Stimulated activated CD4-positive, alpha-beta T cell treated with anti-CD3 and anti-CD28 coated beads, Interleukin-15, amount 100 ng/mL, for 48 hours (primary cell): ENCODE results near the gene MYG1.
"Not testable (repeated sequence)": the region's sequence is repeated elsewhere in the genome, so short reads cannot be mapped to it uniquely, and the experiment has no call there.

Experiments used
- DNase-seq, 2 donors: peaks; one replicate each; pipeline ENCODE4 v3.0.0-alpha.2; 2020; ENCODE audit warnings: low read depth in 2 of 2

MYG1 gene

DNA sequence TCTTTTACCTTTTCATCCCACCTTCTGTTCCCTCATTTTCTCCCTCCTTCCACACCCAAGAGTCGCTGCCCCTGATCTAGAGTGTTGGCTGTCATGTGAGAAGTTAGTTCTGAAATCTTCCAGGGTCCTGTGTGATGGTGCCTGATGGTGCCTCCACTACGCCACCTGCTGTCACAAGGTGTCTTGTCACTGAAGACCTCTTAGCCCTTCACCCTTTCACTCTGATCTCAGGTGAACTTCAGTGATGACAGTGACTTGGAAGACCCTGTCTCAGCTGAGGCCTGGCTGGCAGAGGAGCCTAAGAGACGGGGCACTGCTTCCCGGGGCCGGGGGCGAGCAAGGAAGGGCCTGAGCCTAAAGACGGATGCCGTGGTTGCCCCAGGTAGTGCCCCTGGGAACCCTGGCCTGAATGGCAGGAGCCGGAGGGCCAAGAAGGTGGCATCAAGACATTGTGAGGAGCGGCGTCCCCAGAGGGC, 11.7 kb upstream of the MYG1 start:
- peak in 1 of 2 donors; percentile 33 for DNase-seq

DNA sequence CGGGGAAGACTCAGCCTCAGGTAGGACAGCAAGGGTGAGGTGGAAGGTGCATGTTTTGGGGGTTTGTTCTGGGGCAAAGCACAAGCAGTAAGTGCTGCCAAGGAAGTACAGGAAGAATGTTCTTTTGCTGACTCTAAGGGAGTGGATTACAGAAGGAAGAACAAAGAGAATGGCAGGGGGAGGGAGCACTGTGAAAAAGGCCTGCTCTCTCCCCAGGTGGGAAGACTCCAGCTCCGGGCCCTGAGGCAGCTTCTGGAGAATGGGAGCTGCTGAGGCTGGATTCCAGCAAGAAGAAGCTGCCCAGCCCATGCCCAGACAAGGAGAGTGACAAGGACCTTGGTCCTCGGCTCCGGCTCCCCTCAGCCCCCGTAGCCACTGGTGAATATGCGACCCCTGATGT, 11.2 kb upstream of the MYG1 start:
- no peak for DNase-seq

DNA sequence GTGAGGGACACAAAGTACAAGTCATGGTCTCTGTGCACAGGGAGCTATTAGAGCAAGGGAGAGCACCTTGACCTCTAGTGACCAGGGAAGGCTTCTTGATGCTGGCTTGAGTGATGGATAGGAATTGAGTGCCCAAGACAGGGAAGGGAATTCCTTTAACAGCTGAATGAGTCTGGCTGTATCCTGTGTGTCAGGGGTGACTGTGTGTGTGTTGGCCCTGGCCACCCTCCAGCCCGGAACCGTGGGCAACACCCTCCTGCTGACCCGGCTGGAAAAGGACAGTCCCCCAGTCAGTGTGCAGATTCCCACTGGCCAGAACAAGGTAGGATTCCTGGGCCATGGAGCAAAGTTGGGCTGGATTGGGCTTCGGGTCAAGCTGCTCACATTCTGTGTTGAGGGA, 9.6 kb upstream of the MYG1 start:
- DNase-seq: no peak

GRCh38 chr12:53290661-53291060, 8.8 kb upstream of the MYG1 start:
- no peak for DNase-seq

GRCh38 chr12:53292426-53292825, 7.1 kb upstream of the MYG1 start:
- no peak for DNase-seq

DNA sequence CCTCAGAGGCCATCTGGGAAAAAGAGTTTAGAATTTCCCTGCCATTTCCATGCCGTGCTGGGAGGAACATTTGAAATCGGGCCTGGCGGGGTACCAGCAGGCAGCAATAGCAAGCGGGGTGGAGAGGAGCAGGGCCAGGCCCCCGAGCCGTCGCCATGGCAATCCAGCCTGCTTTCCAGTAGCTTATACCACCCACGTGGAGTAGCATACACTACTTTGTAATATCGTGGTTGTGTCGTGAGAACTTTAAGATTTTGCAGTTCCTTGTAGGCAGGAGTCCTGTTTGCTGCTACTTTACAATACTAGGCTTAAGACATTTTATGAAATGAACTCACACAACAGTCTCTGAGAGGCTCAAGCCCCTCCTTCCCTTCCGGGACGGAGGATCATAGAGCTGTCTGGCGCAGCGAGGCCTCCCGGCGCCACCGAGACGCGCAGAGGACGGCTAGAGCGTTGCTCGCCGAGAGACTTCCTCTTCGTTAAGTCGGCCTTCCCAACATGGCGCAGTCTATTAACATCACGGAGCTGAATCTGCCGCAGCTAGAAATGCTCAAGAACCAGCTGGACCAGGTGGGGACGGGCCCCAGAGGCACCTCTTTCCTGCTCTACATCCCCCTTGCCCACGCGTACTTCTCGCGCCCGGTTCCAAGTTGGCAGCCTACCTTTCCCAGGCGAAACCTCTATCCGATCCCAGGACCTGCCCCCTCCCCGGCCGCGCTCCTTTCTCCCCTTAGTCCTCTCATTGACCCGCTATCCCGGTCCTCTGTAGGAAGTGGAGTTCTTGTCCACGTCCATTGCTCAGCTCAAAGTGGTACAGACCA, 4.2 kb upstream of the MYG1 start, which contains the start of gene PFDN5:
PFDN5 (plus strand) TSS at position 473 of the 821 bp plus-strand sequence; CDS start at position 499, 26 bp downstream.
- DNase-seq: peak; percentile 76 to 84

GRCh38 chr12:53295891-53296219, 3.6 kb upstream of the MYG1 start:
- no peak for DNase-seq

DNA sequence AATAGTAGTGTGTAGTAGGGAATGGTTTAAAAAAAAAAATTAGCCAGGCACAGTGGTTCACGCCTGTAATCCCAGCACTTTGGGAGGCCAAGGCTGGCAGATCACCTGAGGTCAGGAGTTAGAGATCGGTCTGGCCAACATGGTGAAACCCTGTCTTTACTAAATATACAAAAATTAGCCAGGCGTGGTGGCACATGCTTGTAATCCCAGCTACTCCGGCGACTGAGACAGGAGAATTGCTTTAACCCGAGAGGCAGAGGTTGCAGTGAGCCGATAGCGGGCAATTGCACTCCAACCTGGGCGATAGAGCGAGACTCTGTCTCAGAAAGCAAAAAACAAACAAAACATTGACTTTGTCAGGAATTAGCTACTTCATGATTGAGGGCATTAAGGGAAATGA, 2.4 kb upstream of the MYG1 start:
- not testable (repeated sequence) for DNase-seq

GRCh38 chr12:53298164-53298563, 1.3 kb upstream of the MYG1 start:
- DNase-seq: no peak

DNA sequence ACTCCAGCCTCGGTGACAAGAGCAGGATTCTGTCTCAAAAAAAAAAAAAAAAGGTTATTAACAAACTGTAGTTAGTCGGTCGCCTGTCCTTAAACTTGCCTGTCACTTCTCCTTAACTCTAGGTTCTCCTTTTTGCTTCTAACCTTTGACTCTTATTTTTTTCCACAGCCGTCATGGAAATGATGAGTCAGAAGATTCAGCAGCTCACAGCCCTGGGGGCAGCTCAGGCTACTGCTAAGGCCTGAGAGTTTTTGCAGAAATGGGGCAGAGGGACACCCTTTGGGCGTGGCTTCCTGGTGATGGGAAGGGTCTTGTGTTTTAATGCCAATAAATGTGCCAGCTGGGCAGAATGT, 418 bp upstream of the MYG1 start:
- peak; percentile 23 to 25 for DNase-seq

DNA sequence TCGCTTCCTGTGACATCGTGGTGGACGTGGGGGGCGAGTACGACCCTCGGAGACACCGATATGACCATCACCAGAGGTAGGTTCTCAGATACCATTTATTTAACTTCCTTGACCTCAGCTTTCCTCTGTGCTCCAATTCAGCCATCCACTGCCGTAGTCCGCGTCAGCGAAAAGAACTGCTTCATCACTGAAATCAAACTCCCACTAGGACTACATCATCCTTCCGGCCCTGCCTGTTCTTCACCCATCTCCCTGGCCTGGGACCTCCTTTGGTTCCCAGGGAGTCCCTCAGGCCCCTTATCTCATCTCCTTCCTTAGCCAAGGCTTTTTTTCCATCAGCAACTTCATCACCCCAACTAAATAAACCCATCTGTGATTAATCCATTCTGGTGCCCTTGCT, 692 bp downstream of the MYG1 start:
- DNase-seq: no peak

GRCh38 chr12:53302903-53303302, 3.4 kb downstream of the MYG1 start:
- no peak for DNase-seq

- DNase-seq: no peak
Observed at GRCh38 chr12:53306826-53307225, 7.3 kb downstream of the MYG1 start.

- no peak for DNase-seq
Observed at GRCh38 chr12:53308276-53308675, 8.8 kb downstream of the MYG1 start.

DNA sequence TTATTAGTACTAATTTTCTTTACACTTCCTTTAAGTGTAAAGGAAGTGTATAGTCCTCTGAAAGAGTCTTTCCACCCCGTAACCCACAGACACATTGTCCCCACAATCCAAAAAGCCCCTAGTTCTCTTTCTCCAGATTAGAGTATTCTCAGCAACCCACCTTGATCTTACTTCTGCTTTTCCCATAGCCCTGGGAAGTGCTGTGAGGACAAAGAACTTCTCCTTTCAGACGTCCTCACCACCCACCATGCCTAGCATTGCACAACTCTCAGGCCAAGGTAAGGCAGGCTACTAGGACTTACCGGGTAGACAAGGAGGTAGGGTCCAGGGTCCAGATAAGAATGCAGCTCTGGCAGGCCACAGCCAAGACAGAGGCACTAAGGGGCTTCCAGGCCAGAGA, 14.5 kb downstream of the MYG1 start:
- no peak for DNase-seq

GRCh38 chr12:53320352-53321195, 21.1 kb downstream of the MYG1 start:
- DNase-seq: no peak

GRCh38 chr12:53324113-53324778, 24.8 kb downstream of the MYG1 start:
- DNase-seq: peak; percentile 35 to 38

DNA sequence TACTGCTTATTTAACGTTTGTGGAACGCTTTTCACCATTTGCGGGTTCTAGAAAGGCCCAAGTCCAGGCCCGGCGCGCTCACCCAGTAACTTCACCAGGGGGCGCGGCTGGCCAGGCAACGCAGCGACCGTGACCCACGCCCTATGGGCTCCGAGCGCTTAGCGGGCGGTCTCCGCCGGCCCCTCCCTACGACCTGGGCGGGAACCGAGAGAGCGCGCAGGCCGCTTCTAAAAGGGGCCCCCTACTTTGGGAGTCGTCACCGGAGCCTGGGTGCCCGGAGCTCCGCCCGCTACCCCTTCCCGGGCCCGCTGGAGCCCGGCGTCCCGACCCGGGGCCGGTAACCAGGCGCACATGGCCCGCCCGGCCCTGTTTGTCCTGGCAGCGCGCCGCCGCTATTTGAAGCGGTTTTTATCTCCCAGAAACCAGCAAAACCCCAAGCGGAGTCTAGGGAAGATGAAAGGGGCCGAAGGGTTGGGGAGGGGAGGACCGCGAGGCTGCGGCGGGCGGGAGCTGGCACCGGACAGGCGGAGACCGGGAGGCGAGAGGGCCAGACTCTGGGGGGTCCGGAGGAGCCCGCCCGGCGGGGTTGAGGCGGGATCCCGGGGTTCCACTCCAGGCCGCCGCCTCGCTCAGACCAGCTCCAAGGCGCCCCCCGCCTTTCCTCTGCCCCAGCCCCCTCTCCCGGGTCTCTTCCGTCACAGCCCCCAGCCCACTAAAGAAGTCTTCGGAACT, 25.4 kb downstream of the MYG1 start:
- peak; percentile 84 to 89 for DNase-seq

DNA sequence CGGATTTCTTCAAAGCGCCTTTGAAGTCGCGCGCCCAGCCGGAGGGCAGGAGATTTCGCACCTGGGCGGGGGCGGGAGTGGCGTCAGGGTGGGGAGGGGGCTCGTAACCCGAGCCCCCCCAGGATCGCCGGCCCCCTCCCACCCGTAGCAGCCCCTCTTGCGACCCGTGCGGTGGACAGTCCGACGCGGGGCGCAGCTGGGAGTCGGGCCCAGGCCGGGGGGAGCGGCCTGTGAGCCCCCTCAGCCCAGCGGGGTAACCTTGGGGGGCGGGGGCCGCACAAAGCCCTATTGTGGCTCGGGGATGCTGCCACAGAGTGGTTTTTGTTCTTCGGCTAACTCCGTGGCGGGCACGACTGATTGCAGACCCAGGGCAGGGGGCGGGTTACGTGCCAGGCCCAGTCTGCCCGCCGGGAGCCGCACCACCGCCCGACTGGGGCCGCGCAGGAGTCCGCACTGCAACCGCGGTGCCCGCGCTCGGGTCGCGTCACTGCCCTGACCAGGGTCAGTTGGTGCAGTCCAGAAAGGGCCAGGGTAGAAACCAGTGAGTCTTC, 26.1 kb downstream of the MYG1 start:
- peak in 1 of 2 donors; percentile 13 for DNase-seq

GRCh38 chr12:53326460-53327185, 27.1 kb downstream of the MYG1 start:
- DNase-seq: no peak
